Smooth muscle cell (in vitro differentiated cells): ENCODE results near the gene ATP6V0B. TPM values are rescaled to one million over a fixed set of nuclear protein-coding genes. Genes with fewer than 3 reads are reported as not detected.
A peak's percentile ranks its signal among the peaks of the same experiment; 100 is the strongest.

Experiments
- DNase-seq: peaks from one replicate; lab custom pipeline; 2025; ENCODE audit not compliant: unreplicated experiment; lab: John Stamatoyannopoulos, UW
- H2AFZ ChIP-seq: fragments of 200-600 bp; sonication (generic); 2 replicates; pipeline ENCODE4 v1.6.0; 2016; ENCODE audit warnings: antibody characterized with exemption, low read depth, mild to moderate bottlenecking
- H3F3A ChIP-seq: fragments of 200-600 bp; sonication (generic); 2 replicates; pipeline ENCODE4 v1.6.0; 2017; ENCODE audit warnings: antibody characterized with exemption, low read depth
- H3K27ac ChIP-seq: fragments of 200-600 bp; sonication (generic); 2 replicates; pipeline ENCODE4 v1.5.1; 2016; ENCODE audit warnings: low read depth, mild to moderate bottlenecking
- H3K27me3 ChIP-seq: fragments of 200-600 bp; sonication (generic); 2 replicates; pipeline ENCODE4 v1.6.1; 2016; ENCODE audit warnings: low read depth, mild to moderate bottlenecking
- H3K36me3 ChIP-seq: fragments of 200-600 bp; sonication (generic); 2 replicates; pipeline ENCODE4 v1.5.1; 2016; ENCODE audit warnings: low read depth
- H3K4me1 ChIP-seq: fragments of 200-600 bp; sonication (generic); 2 replicates; pipeline ENCODE4 v1.5.1; 2016; ENCODE audit warnings: low read depth
- H3K4me2 ChIP-seq: fragments of 200-600 bp; sonication (generic); 2 replicates; pipeline ENCODE4 v1.6.0; 2016; ENCODE audit warnings: mild to moderate bottlenecking
- H3K4me3 ChIP-seq: fragments of 200-600 bp; sonication (generic); 2 replicates; pipeline ENCODE4 v1.5.1; 2016; ENCODE audit warnings: mild to moderate bottlenecking
- H3K79me2 ChIP-seq: fragments of 200-600 bp; sonication (generic); 2 replicates; pipeline ENCODE4 v1.6.0; 2016; ENCODE audit warnings: low read depth, mild to moderate bottlenecking
- H3K9ac ChIP-seq: fragments of 200-600 bp; sonication (generic); 2 replicates; pipeline ENCODE4 v1.6.0; 2016; ENCODE audit warnings: low read depth
- H3K9me3 ChIP-seq: fragments of 200-600 bp; sonication (generic); replicated peaks from 2 replicates; pipeline ENCODE4 v1.5.1; 2016; ENCODE audit warnings: low read depth
- H4K20me1 ChIP-seq: fragments of 200-600 bp; sonication (generic); 2 replicates; pipeline ENCODE4 v1.6.0; 2016; ENCODE audit warnings: low read depth
- WGBS: methylation state at CpG from one replicate; pipeline ENCODE4 v1.1.7; 2016; ENCODE audit warnings: low lambda C conversion rate; 5-methylcytosine and 5-hydroxymethylcytosine counted together
- polyA plus RNA-seq: library from polyadenylated mRNA; unstranded; fragments of >200 nt; fragmentation: Nextera tagmentation; extraction: Ambion mirVana; gene quantifications from 2 replicates; pipeline ENCODE4 v1.2.1, GENCODE V29; 2016
- total RNA-seq: library from RNA; depleted of rRNA; stranded (reverse); fragments of >200 nt; gene quantifications from 2 replicates; pipeline ENCODE4 v1.2.3, GENCODE V29; 2014
- TF ChIP-seq, protein P1 (sequence below): fragments of 200-600 bp; sonication (generic); IDR thresholded peaks from 2 replicates; pipeline ENCODE4 v1.5.1; 2017; ENCODE audit warnings: borderline replicate concordance, mild to moderate bottlenecking, antibody characterized with exemption; ENCODE audit not compliant: insufficient read depth, poor library complexity, severe bottlenecking

Gene ATP6V0B
- total and polyA plus RNA-seq, 2 experiments from 2014 or later, result 106 to 203 TPM

- peaks cover 16% of the 10 kb centered on the region for H3F3A ChIP-seq
- H3K4me1 ChIP-seq, result peaks cover 10% of the 10 kb centered on the region
- TF ChIP-seq, protein P1, sequence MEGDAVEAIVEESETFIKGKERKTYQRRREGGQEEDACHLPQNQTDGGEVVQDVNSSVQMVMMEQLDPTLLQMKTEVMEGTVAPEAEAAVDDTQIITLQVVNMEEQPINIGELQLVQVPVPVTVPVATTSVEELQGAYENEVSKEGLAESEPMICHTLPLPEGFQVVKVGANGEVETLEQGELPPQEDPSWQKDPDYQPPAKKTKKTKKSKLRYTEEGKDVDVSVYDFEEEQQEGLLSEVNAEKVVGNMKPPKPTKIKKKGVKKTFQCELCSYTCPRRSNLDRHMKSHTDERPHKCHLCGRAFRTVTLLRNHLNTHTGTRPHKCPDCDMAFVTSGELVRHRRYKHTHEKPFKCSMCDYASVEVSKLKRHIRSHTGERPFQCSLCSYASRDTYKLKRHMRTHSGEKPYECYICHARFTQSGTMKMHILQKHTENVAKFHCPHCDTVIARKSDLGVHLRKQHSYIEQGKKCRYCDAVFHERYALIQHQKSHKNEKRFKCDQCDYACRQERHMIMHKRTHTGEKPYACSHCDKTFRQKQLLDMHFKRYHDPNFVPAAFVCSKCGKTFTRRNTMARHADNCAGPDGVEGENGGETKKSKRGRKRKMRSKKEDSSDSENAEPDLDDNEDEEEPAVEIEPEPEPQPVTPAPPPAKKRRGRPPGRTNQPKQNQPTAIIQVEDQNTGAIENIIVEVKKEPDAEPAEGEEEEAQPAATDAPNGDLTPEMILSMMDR, result no peak
- no peaks in the 10 kb centered on the region for H3K36me3 ChIP-seq
- H3K9ac ChIP-seq, result peak within 1 kb of the TSS; percentile 57
- no peaks in the 10 kb centered on the region for H3K27me3 ChIP-seq
- H3K4me3 ChIP-seq, result peak within 1 kb of the TSS; percentile 51
- peak within 1 kb of the TSS; percentile 55 for H3K27ac ChIP-seq
- peak within 1 kb of the TSS; percentile 6 for H2AFZ ChIP-seq
- H3K9me3 ChIP-seq, result no peaks in the 10 kb centered on the region
- H3K4me2 ChIP-seq, result peak within 1 kb of the TSS; percentile 95
- DNase-seq, result peak; percentile 53
- WGBS, result under 1% methylated on average over 41 of the region's 66 CpGs
- H4K20me1 ChIP-seq, result no peaks in the 10 kb centered on the region
- H3K79me2 ChIP-seq, result no peaks in the 10 kb centered on the region
These were observed 16.9 kb downstream of the ATP6V0B start, which contains the start of gene CCDC24 for GRCh38 chr1:43991476-43992231. TSS of gene CCDC24 (plus strand) at chr1:43991599. CDS start at chr1:43991879, 280 bp downstream.

GRCh38 chr1:43992232-43992995, 17.7 kb downstream of the ATP6V0B start:
- H3K4me2 ChIP-seq, result peak overlapping the region; percentile 95
- no peaks in the 10 kb centered on the region for H3K36me3 ChIP-seq
- peaks cover 11% of the 10 kb centered on the region for H3F3A ChIP-seq
- peaks cover 11% of the 10 kb centered on the region for H3K4me1 ChIP-seq
- H2AFZ ChIP-seq, result no peak overlapping the region
- no peak overlapping the region for H3K27ac ChIP-seq
- no peaks in the 10 kb centered on the region for H3K27me3 ChIP-seq
- peak overlapping the region; percentile 51 for H3K4me3 ChIP-seq
- DNase-seq, result no peak
- WGBS, result 47% methylated on average over 11 of the region's 11 CpGs
- H3K79me2 ChIP-seq, result no peaks in the 10 kb centered on the region
- H3K9ac ChIP-seq, result no peak overlapping the region
- TF ChIP-seq, protein P1, result no peak
- no peaks in the 10 kb centered on the region for H3K9me3 ChIP-seq
- no peaks in the 10 kb centered on the region for H4K20me1 ChIP-seq

DNA sequence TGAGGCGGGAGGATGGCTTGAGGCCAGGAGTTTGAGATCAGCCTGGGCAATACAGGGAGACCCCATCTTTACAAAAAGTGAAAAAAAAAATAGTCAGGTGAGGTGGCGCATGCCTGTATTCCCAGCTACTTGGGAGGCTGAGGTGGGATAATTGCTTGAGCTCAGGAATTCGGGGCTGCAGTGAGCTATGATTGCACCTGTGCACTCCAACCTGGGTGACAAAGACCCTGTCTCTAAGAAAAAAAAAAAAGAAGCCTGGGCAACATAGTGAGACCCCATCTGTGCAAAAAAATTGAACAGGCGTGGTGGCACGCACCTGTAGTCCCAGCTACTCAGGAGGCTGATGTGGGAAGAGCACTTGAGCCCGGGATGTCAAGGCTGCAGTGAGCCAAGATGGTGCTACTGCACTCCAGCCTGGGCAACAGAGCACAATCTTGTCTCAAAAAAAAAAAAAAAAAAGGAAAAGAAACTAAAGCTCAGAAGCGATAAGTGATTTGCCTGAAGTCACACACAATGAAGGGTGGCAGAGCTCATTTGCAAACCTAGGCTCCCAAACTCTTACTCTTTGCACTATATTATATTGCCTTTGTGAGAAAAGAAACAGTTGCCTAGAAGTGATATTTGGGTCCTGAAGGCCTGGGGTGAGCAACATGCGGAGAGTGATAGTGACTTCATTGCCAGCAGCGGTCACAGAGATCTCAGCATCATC, 18.6 kb downstream of the ATP6V0B start:
- Histone ChIP-seq H3K27ac (no peak overlapping the region), H3K9ac (no peak overlapping the region), H3K9me3 (no peaks in the 10 kb centered on the region), H3K4me3 (no peak overlapping the region), H3K36me3 (no peaks in the 10 kb centered on the region), H4K20me1 (no peaks in the 10 kb centered on the region), H3K4me2 (no peak overlapping the region), H2AFZ (no peak overlapping the region), H3K4me1 (peaks cover 11% of the 10 kb centered on the region), H3K79me2 (no peaks in the 10 kb centered on the region), H3K27me3 (no peaks in the 10 kb centered on the region), H3F3A (peaks cover 10% of the 10 kb centered on the region)
- TF ChIP-seq, protein P1, result no peak
- WGBS, result 93% methylated on average over 9 of the region's 9 CpGs
- DNase-seq, result no peak
